ENCODE data around the gene SUSD3.

DNA sequence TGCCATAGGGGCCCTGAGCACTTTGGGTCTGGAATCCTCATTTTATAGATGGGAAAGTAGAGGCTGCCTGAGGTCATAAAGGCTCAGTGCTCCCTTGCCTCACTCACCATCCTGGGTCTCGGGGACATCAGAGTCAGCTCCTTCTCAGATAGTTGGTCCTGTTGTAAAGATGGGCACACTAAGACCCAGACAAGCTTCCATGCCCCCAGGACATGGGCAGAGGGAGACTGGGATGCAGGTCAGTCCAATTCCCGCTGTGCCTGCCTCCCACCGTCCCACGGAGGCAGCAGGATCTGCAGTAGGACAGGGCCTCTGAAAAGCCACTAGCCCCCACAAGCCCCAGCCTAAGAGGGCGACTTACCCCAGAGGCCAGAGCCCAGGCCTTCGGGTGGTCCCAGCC is 19.0 kb upstream of the SUSD3 start:
- TF ChIP-seq, protein P1, sequence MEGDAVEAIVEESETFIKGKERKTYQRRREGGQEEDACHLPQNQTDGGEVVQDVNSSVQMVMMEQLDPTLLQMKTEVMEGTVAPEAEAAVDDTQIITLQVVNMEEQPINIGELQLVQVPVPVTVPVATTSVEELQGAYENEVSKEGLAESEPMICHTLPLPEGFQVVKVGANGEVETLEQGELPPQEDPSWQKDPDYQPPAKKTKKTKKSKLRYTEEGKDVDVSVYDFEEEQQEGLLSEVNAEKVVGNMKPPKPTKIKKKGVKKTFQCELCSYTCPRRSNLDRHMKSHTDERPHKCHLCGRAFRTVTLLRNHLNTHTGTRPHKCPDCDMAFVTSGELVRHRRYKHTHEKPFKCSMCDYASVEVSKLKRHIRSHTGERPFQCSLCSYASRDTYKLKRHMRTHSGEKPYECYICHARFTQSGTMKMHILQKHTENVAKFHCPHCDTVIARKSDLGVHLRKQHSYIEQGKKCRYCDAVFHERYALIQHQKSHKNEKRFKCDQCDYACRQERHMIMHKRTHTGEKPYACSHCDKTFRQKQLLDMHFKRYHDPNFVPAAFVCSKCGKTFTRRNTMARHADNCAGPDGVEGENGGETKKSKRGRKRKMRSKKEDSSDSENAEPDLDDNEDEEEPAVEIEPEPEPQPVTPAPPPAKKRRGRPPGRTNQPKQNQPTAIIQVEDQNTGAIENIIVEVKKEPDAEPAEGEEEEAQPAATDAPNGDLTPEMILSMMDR (IDR thresholded peaks at IDR 0.05): no peak
- no peak for TF ChIP-seq POLR2A (IDR thresholded peaks at IDR 0.05)
